ENCODE measurements around the gene ACSS3. TPM values are rescaled to one million over a fixed set of nuclear protein-coding genes. Genes with fewer than 3 reads are reported as not detected.

The ACSS3 gene
- total and polyA plus RNA-seq, 8 donors, result 0.73 to 28.5 (median 4.6) TPM

DNA sequence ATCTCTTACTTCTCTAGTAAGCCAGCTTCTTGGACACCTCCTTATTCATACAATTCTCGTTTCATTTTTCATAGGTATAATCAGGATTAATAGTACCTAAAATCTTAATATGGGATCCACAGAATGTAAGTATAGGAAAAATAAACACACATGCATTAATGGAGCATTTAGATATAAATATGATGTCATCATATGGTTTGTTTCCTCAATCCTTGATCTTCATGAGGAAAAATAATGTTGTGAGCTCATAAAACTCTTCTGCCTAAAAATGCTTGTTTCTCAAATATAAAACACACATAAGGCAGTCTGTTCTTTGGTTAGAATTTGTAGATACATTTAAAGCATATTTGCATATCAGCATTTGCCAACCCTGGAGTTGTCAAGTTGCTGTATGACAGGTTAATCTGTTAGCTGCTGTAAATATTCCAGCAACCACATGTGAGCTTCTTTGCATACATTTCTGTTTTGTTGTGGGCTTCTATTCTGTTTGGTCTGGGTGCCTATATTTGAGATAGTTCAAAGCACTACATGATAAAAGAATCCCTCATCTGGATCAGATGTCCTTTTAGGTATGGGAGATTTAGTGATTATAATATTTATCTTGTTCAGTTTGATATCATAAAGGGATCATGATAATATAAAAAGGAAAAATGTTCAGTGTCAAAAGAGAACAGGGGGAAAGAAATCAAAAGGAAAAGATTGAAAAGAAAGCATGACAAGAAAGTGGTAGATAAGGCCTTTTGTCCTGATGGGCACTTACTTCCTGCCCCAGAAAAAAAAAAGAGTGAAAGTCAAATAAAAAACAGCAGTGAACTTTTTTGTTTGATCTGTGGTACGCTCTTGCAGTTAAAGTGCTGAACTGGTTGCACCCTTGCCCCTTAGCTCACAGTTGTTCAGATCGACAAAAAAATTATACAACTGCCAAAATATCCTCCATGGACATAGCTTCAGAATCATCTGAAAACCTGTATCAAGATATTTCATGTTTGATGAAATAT is 68.6 kb downstream of the ACSS3 start:
- TF ChIP-seq POLR2AphosphoS5 (IDR thresholded peaks at IDR 0.05), result no peak
- Histone ChIP-seq H3K27ac (no peak overlapping the region), H3K27me3 (no peaks in the 10 kb centered on the region), H3K4me3 (no peak overlapping the region), H3K4me1 (no peaks in the 10 kb centered on the region), H3K9me3 (no peaks in the 10 kb centered on the region), H3K36me3 (no peaks in the 10 kb centered on the region)
- intact Hi-C loops (cut with DNase I; ENCODE audit: low total_unique reads), result no loop called here
- DNase-seq, result no peak
- WGBS, 5 donors, result 32 to 48% (median 45%) methylated on average over 3 of the region's 3 CpGs

GRCh38 chr12:81147292-81147919 is 69.5 kb downstream of the ACSS3 start:
- Histone ChIP-seq H3K27me3 (no peaks in the 10 kb centered on the region), H3K4me1 (no peaks in the 10 kb centered on the region), H3K4me3 (no peak overlapping the region), H3K9me3 (no peaks in the 10 kb centered on the region), H3K27ac (no peak overlapping the region), H3K36me3 (no peaks in the 10 kb centered on the region)
- TF ChIP-seq POLR2AphosphoS5 (IDR thresholded peaks at IDR 0.05) (no peak), POLR2A (IDR thresholded peaks at IDR 0.05) (no peak), EP300 (IDR thresholded peaks at IDR 0.05) (no peak)
- TF ChIP-seq, protein P1, sequence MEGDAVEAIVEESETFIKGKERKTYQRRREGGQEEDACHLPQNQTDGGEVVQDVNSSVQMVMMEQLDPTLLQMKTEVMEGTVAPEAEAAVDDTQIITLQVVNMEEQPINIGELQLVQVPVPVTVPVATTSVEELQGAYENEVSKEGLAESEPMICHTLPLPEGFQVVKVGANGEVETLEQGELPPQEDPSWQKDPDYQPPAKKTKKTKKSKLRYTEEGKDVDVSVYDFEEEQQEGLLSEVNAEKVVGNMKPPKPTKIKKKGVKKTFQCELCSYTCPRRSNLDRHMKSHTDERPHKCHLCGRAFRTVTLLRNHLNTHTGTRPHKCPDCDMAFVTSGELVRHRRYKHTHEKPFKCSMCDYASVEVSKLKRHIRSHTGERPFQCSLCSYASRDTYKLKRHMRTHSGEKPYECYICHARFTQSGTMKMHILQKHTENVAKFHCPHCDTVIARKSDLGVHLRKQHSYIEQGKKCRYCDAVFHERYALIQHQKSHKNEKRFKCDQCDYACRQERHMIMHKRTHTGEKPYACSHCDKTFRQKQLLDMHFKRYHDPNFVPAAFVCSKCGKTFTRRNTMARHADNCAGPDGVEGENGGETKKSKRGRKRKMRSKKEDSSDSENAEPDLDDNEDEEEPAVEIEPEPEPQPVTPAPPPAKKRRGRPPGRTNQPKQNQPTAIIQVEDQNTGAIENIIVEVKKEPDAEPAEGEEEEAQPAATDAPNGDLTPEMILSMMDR (IDR thresholded peaks at IDR 0.05), result no peak
- WGBS, 5 donors, result 64 to 70% (median 69%) methylated on average over 4 of the region's 4 CpGs
- DNase-seq, result no peak
- intact Hi-C loops (cut with DNase I; ENCODE audit: low total_unique reads), result no loop called here

DNA sequence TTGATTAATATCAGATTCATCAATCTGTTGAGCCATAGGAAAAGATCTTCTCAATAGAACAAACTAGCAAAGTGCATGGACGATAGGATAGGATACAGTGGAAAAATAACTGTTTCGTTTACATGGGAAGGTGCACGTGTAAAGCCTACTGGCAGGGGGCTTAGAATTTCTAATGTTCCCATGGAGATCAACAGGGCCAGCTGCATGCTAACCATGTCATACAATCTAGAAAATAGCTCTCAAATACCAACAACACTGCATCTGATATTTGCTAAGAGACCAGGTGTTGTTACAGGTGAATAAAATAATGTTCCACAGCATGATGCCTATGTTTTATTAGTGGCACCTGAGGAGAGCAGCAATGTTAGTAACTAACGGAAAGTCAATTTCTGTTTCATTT is 72.5 kb downstream of the ACSS3 start:
- no peaks in the 10 kb centered on the region for H3K4me1 ChIP-seq
- DNase-seq, result no peak
- TF ChIP-seq, protein P1 (IDR thresholded peaks at IDR 0.05), result no peak
- TF ChIP-seq POLR2AphosphoS5 (IDR thresholded peaks at IDR 0.05) (no peak), POLR2A (IDR thresholded peaks at IDR 0.05) (no peak)
- no peaks in the 10 kb centered on the region for H3K27me3 ChIP-seq
- no peaks in the 10 kb centered on the region for H3K36me3 ChIP-seq
- WGBS, 5 donors, result 51 to 79% (median 69%) methylated on average over 4 of the region's 4 CpGs
- H3K9me3 ChIP-seq, result no peaks in the 10 kb centered on the region
- intact Hi-C loops (cut with DNase I; ENCODE audit: low total_unique reads), result no loop called here
- H3K27ac ChIP-seq, result no peak overlapping the region
- no peak overlapping the region for H3K4me3 ChIP-seq

- 69 to 75% (median 71%) methylated on average over 3 of the region's 3 CpGs for WGBS, 5 donors
- Histone ChIP-seq H3K4me1 (no peaks in the 10 kb centered on the region), H3K4me3 (no peak overlapping the region), H3K9me3 (no peaks in the 10 kb centered on the region), H3K27ac (no peak overlapping the region), H3K36me3 (peaks cover 0 to 6% (median 2%) of the 10 kb centered on the region in 4 donors), H3K27me3 (no peaks in the 10 kb centered on the region)
- DNase-seq, result no peak
- no peak for TF ChIP-seq EP300 (IDR thresholded peaks at IDR 0.05)
- TF ChIP-seq, protein P1 (IDR thresholded peaks at IDR 0.05), result no peak
- no peak for TF ChIP-seq POLR2A (IDR thresholded peaks at IDR 0.05)
- no peak for TF ChIP-seq POLR2AphosphoS5 (IDR thresholded peaks at IDR 0.05)
- intact Hi-C loops (cut with DNase I; ENCODE audit: low total_unique reads), result no loop called here
Observed at GRCh38 chr12:81159856-81160255, 82.0 kb downstream of the ACSS3 start.

Measured in stomach (tissue), 9 donors.